Measurements from ENCODE around the gene PPIP5K2. TPM values are rescaled to one million over a fixed set of nuclear protein-coding genes. Genes with fewer than 3 reads are reported as not detected.

The PPIP5K2 gene
- total and polyA plus RNA-seq, 3 experiments from 2014 or later = 22.9 to 63.6 (median 55.7) TPM

- ChIA-PET CTCF (interaction anchor here (1.3 kb wide), 1 partner anchor 46 kb away, joined by 4 read pairs; no protein-coding TSS in a partner anchor), POLR2A (no interaction called here)
- Mint-ChIP-seq H3K9me3 (no peaks in the 10 kb centered on the region), H3K27me3 (no peaks in the 10 kb centered on the region), H3K4me3 (no peak overlapping the region), H3K4me1 (no peaks in the 10 kb centered on the region), H3K27ac (no peak overlapping the region), H3K36me3 (peaks cover 25 to 62% (median 28%) of the 10 kb centered on the region in 3 donors)
- Histone ChIP-seq H3K36me3 (ENCODE audit: insufficient read depth, low read length) (no peaks in the 10 kb centered on the region), H3K4me3 (ENCODE audit: low read length) (no peak overlapping the region), H3K4me1 (ENCODE audit: insufficient read depth, low read length) (no peaks in the 10 kb centered on the region), H3K27me3 (ENCODE audit: insufficient read depth, low read length, poor library complexity, severe bottlenecking) (no peaks in the 10 kb centered on the region), H3K27ac (ENCODE audit: low read depth, low read length) (no peak overlapping the region), H3K9me3 (ENCODE audit: low read length) (no peaks in the 10 kb centered on the region)
- no peak for DNase-seq
These were observed 26.4 kb upstream of the PPIP5K2 start for GRCh38 chr5:103093727-103094126.

- Mint-ChIP-seq H3K27ac (no peak overlapping the region), H3K4me3 (no peak overlapping the region), H3K4me1 (no peaks in the 10 kb centered on the region), H3K27me3 (no peaks in the 10 kb centered on the region), H3K36me3 (peaks cover 23 to 55% (median 25%) of the 10 kb centered on the region in 3 donors), H3K9me3 (no peaks in the 10 kb centered on the region)
- Histone ChIP-seq H3K27me3 (ENCODE audit: insufficient read depth, low read length, poor library complexity, severe bottlenecking) (no peaks in the 10 kb centered on the region), H3K27ac (ENCODE audit: low read depth, low read length) (no peak overlapping the region), H3K9me3 (ENCODE audit: low read length) (no peaks in the 10 kb centered on the region), H3K36me3 (ENCODE audit: insufficient read depth, low read length) (no peaks in the 10 kb centered on the region), H3K4me1 (ENCODE audit: insufficient read depth, low read length) (no peaks in the 10 kb centered on the region), H3K4me3 (ENCODE audit: low read length) (no peak overlapping the region)
- POLR2A ChIA-PET = no interaction called here
- CTCF ChIA-PET = interaction anchor here (1.3 kb wide), 1 partner anchor 45 kb away, joined by 4 read pairs; no protein-coding TSS in a partner anchor
- DNase-seq = no peak
These were observed 25.4 kb upstream of the PPIP5K2 start for GRCh38 chr5:103094737-103095136.

GRCh38 chr5:103098993-103099392 is 21.1 kb upstream of the PPIP5K2 start:
- no peaks in the 10 kb centered on the region for H3K36me3 ChIP-seq (ENCODE audit: insufficient read depth, low read length)
- DNase-seq = no peak
- H3K4me1 Mint-ChIP-seq = no peaks in the 10 kb centered on the region
- H3K36me3 Mint-ChIP-seq = peaks cover 6 to 55% (median 18%) of the 10 kb centered on the region in 3 donors
- no peak overlapping the region for H3K27ac ChIP-seq (ENCODE audit: low read depth, low read length)
- POLR2A ChIA-PET = no interaction called here
- no peaks in the 10 kb centered on the region for H3K27me3 Mint-ChIP-seq
- CTCF ChIA-PET = no interaction called here
- H3K27me3 ChIP-seq (ENCODE audit: insufficient read depth, low read length, poor library complexity, severe bottlenecking) = no peaks in the 10 kb centered on the region
- no peaks in the 10 kb centered on the region for H3K9me3 ChIP-seq (ENCODE audit: low read length)
- no peak overlapping the region for H3K4me3 Mint-ChIP-seq
- H3K27ac Mint-ChIP-seq = no peak overlapping the region
- no peaks in the 10 kb centered on the region for H3K9me3 Mint-ChIP-seq
- H3K4me3 ChIP-seq (ENCODE audit: low read length) = no peak overlapping the region
- H3K4me1 ChIP-seq (ENCODE audit: insufficient read depth, low read length) = no peaks in the 10 kb centered on the region

- H3K27ac Mint-ChIP-seq = peak overlapping the region in 1 of 8 donors; percentile 33
- H3K4me3 ChIP-seq (ENCODE audit: low read length) = no peak overlapping the region
- H3K36me3 Mint-ChIP-seq = peaks cover 5 to 58% (median 18%) of the 10 kb centered on the region in 3 donors
- no peaks in the 10 kb centered on the region for H3K27me3 ChIP-seq (ENCODE audit: insufficient read depth, low read length, poor library complexity, severe bottlenecking)
- H3K4me3 Mint-ChIP-seq = no peak overlapping the region
- no peaks in the 10 kb centered on the region for H3K9me3 Mint-ChIP-seq
- no peaks in the 10 kb centered on the region for H3K36me3 ChIP-seq (ENCODE audit: insufficient read depth, low read length)
- no peak for DNase-seq
- H3K9me3 ChIP-seq (ENCODE audit: low read length) = no peaks in the 10 kb centered on the region
- no peaks in the 10 kb centered on the region for H3K4me1 Mint-ChIP-seq
- no peak overlapping the region for H3K27ac ChIP-seq (ENCODE audit: low read depth, low read length)
- CTCF ChIA-PET = no interaction called here
- no peaks in the 10 kb centered on the region for H3K27me3 Mint-ChIP-seq
- H3K4me1 ChIP-seq (ENCODE audit: insufficient read depth, low read length) = no peaks in the 10 kb centered on the region
- POLR2A ChIA-PET = no interaction called here
These were observed 18.9 kb upstream of the PPIP5K2 start for GRCh38 chr5:103101079-103101750.

GRCh38 chr5:103102234-103102633 is 17.9 kb upstream of the PPIP5K2 start:
- POLR2A ChIA-PET = no interaction called here
- no peaks in the 10 kb centered on the region for H3K9me3 ChIP-seq (ENCODE audit: low read length)
- no peaks in the 10 kb centered on the region for H3K27me3 ChIP-seq (ENCODE audit: insufficient read depth, low read length, poor library complexity, severe bottlenecking)
- no peaks in the 10 kb centered on the region for H3K4me1 ChIP-seq (ENCODE audit: insufficient read depth, low read length)
- CTCF ChIA-PET = no interaction called here
- DNase-seq = no peak
- Mint-ChIP-seq H3K4me3 (no peak overlapping the region), H3K27ac (no peak overlapping the region), H3K4me1 (peaks cover 0 to 3% (median 0%) of the 10 kb centered on the region in 3 donors), H3K36me3 (peaks cover 5 to 56% (median 15%) of the 10 kb centered on the region in 3 donors), H3K9me3 (no peaks in the 10 kb centered on the region), H3K27me3 (no peaks in the 10 kb centered on the region)
- no peak overlapping the region for H3K27ac ChIP-seq (ENCODE audit: low read depth, low read length)
- no peak overlapping the region for H3K4me3 ChIP-seq (ENCODE audit: low read length)
- no peaks in the 10 kb centered on the region for H3K36me3 ChIP-seq (ENCODE audit: insufficient read depth, low read length)

GRCh38 chr5:103108086-103108485 is 12.0 kb upstream of the PPIP5K2 start:
- CTCF ChIA-PET = no interaction called here
- H3K27me3 ChIP-seq (ENCODE audit: insufficient read depth, low read length, poor library complexity, severe bottlenecking) = no peaks in the 10 kb centered on the region
- peaks cover 26% of the 10 kb centered on the region for H3K4me1 ChIP-seq (ENCODE audit: insufficient read depth, low read length)
- Mint-ChIP-seq H3K9me3 (peaks cover 0 to 2% (median 0%) of the 10 kb centered on the region in 5 donors), H3K36me3 (peaks cover 7 to 41% (median 8%) of the 10 kb centered on the region in 3 donors), H3K27me3 (no peaks in the 10 kb centered on the region), H3K27ac (no peak overlapping the region), H3K4me1 (peaks cover 29 to 42% (median 41%) of the 10 kb centered on the region in 3 donors), H3K4me3 (no peak overlapping the region)
- POLR2A ChIA-PET = no interaction called here
- no peaks in the 10 kb centered on the region for H3K36me3 ChIP-seq (ENCODE audit: insufficient read depth, low read length)
- no peaks in the 10 kb centered on the region for H3K9me3 ChIP-seq (ENCODE audit: low read length)
- H3K4me3 ChIP-seq (ENCODE audit: low read length) = no peak overlapping the region
- no peak for DNase-seq
- H3K27ac ChIP-seq (ENCODE audit: low read depth, low read length) = no peak overlapping the region

GRCh38 chr5:103109277-103109676 is 10.8 kb upstream of the PPIP5K2 start:
- H3K4me3 Mint-ChIP-seq = no peak overlapping the region
- ChIA-PET POLR2A (interaction anchor here (1.0 kb wide), 1 partner anchor 11 kb away, joined by 3 read pairs; the partner anchor contains the start of genes GIN1 and PPIP5K2), CTCF (no interaction called here)
- Histone ChIP-seq H3K4me3 (ENCODE audit: low read length) (no peak overlapping the region), H3K36me3 (ENCODE audit: insufficient read depth, low read length) (no peaks in the 10 kb centered on the region), H3K27ac (ENCODE audit: low read depth, low read length) (no peak overlapping the region), H3K9me3 (ENCODE audit: low read length) (no peaks in the 10 kb centered on the region), H3K4me1 (ENCODE audit: insufficient read depth, low read length) (peaks cover 26% of the 10 kb centered on the region), H3K27me3 (ENCODE audit: insufficient read depth, low read length, poor library complexity, severe bottlenecking) (no peaks in the 10 kb centered on the region)
- peaks cover 0 to 2% (median 0%) of the 10 kb centered on the region in 5 donors for H3K9me3 Mint-ChIP-seq
- peaks cover 32 to 47% (median 43%) of the 10 kb centered on the region in 3 donors for H3K4me1 Mint-ChIP-seq
- H3K36me3 Mint-ChIP-seq = peaks cover 7 to 32% (median 8%) of the 10 kb centered on the region in 3 donors
- no peak overlapping the region for H3K27ac Mint-ChIP-seq
- no peak for DNase-seq
- no peaks in the 10 kb centered on the region for H3K27me3 Mint-ChIP-seq

GRCh38 chr5:103110403-103110802 is 9.7 kb upstream of the PPIP5K2 start:
- Histone ChIP-seq H3K4me3 (ENCODE audit: low read length) (no peak overlapping the region), H3K4me1 (ENCODE audit: insufficient read depth, low read length) (peaks cover 26% of the 10 kb centered on the region), H3K27ac (ENCODE audit: low read depth, low read length) (no peak overlapping the region), H3K36me3 (ENCODE audit: insufficient read depth, low read length) (no peaks in the 10 kb centered on the region), H3K27me3 (ENCODE audit: insufficient read depth, low read length, poor library complexity, severe bottlenecking) (no peaks in the 10 kb centered on the region), H3K9me3 (ENCODE audit: low read length) (no peaks in the 10 kb centered on the region)
- H3K27ac Mint-ChIP-seq = peak overlapping the region in 1 of 8 donors; percentile 10
- H3K36me3 Mint-ChIP-seq = peaks cover 7 to 24% (median 8%) of the 10 kb centered on the region in 3 donors
- no peaks in the 10 kb centered on the region for H3K27me3 Mint-ChIP-seq
- peaks cover 0 to 2% (median 0%) of the 10 kb centered on the region in 5 donors for H3K9me3 Mint-ChIP-seq
- ChIA-PET POLR2A (no interaction called here), CTCF (no interaction called here)
- no peak for DNase-seq
- H3K4me1 Mint-ChIP-seq = peaks cover 32 to 53% (median 51%) of the 10 kb centered on the region in 3 donors
- no peak overlapping the region for H3K4me3 Mint-ChIP-seq

All from CD8-positive, alpha-beta memory T cell (primary cell).